HG03558 (cell line): ENCODE measurements around the gene SOX8.
"Not testable (repeated sequence)": the region's sequence is repeated elsewhere in the genome, so short reads cannot be mapped to it uniquely, and the experiment has no call there.

Experiments
- ATAC-seq: cut with Tn5 transposase; IDR thresholded peaks from one replicate; pipeline ENCODE4 v1.9.1; 2021; ENCODE audit warnings: moderate number of reproducible peaks; ENCODE audit not compliant: unreplicated experiment; ENCODE audit errors: extremely low read depth

Gene SOX8

GRCh38 chr16:1019231-1020090 lies 37.9 kb downstream of the SOX8 start:
- ATAC-seq: no peak

- ATAC-seq: no peak
These were observed 38.5 kb downstream of the SOX8 start for GRCh38 chr16:1020091-1020399.

GRCh38 chr16:1020591-1020990 lies 39.0 kb downstream of the SOX8 start:
- no peak for ATAC-seq

- ATAC-seq: no peak
These were observed 40.1 kb downstream of the SOX8 start for GRCh38 chr16:1021553-1022160.

GRCh38 chr16:1022466-1022865 lies 40.9 kb downstream of the SOX8 start:
- ATAC-seq: no peak

GRCh38 chr16:1024138-1024537 lies 42.6 kb downstream of the SOX8 start:
- ATAC-seq: no peak

GRCh38 chr16:1025183-1025809 lies 43.7 kb downstream of the SOX8 start:
- not testable (repeated sequence) for ATAC-seq

- no peak for ATAC-seq
These were observed 44.6 kb downstream of the SOX8 start for GRCh38 chr16:1026057-1026783.

- no peak for ATAC-seq
These were observed 45.4 kb downstream of the SOX8 start for GRCh38 chr16:1026784-1027500.

- ATAC-seq: no peak
These were observed 45.9 kb downstream of the SOX8 start for GRCh38 chr16:1027501-1027815.

GRCh38 chr16:1028056-1028455 lies 46.5 kb downstream of the SOX8 start:
- no peak for ATAC-seq

- ATAC-seq: no peak
These were observed 47.1 kb downstream of the SOX8 start for GRCh38 chr16:1028524-1029258.

GRCh38 chr16:1029259-1029545 lies 47.6 kb downstream of the SOX8 start:
- ATAC-seq: no peak

- no peak for ATAC-seq
These were observed 48.9 kb downstream of the SOX8 start for GRCh38 chr16:1030473-1030901.

- ATAC-seq: no peak
These were observed 50.1 kb downstream of the SOX8 start for GRCh38 chr16:1031666-1032065.

GRCh38 chr16:1032607-1033006 lies 51.0 kb downstream of the SOX8 start:
- ATAC-seq: no peak

- ATAC-seq: no peak
These were observed 51.6 kb downstream of the SOX8 start for GRCh38 chr16:1033128-1033679.

GRCh38 chr16:1034230-1035065 lies 52.9 kb downstream of the SOX8 start:
- ATAC-seq: no peak

- no peak for ATAC-seq
These were observed 53.5 kb downstream of the SOX8 start for GRCh38 chr16:1035066-1035415.
